Colonic mucosa (tissue), 4 donors: ENCODE data around the gene SURF1. TPM values are rescaled to one million over a fixed set of nuclear protein-coding genes. Genes with fewer than 3 reads are reported as not detected.

ENCODE experiments used
- DNase-seq: peaks from one replicate; pipeline ENCODE4 v3.0.0-alpha.2; 2020
- H3K27ac ChIP-seq: fragments of 200-600 bp; one replicate; pipeline ENCODE4 v1.8.0; 2021
- H3K27me3 ChIP-seq: fragments of 200-600 bp; one replicate; pipeline ENCODE4 v1.8.0; 2021
- H3K36me3 ChIP-seq: fragments of 200-600 bp; one replicate; pipeline ENCODE4 v1.8.0; 2021
- H3K4me1 ChIP-seq: fragments of 200-600 bp; one replicate; pipeline ENCODE4 v1.8.0; 2021; ENCODE audit warnings: mild to moderate bottlenecking
- H3K4me3 ChIP-seq: fragments of 200-600 bp; one replicate; pipeline ENCODE4 v1.8.0; 2021
- H3K9ac ChIP-seq, 2 donors: one replicate each; pipeline ENCODE4 v1.7.0; 2013; ENCODE audit warnings: control low read depth in 2 of 2, low read depth in 2 of 2, low read length in 2 of 2
- H3K9me3 ChIP-seq: fragments of 200-600 bp; one replicate; pipeline ENCODE4 v1.8.0; 2021
- intact Hi-C: fragments of 100-400 bp; cut with DNase I; formaldehyde crosslinking; loops from one replicate; pipeline ENCODE4 v1.14.1; 2022
- total RNA-seq, 2 donors: library from RNA; stranded (reverse); fragmentation: NEBNext Ultra II Directional in 1 of 2; extraction: Animal tissue kit (Norgen Biotek cat#: 25700) in 1 of 2; gene quantifications; one replicate each; pipeline ENCODE4 v1.2.1, GENCODE V29; 2021
- TF ChIP-seq, protein P1 (sequence below): fragments of 200-600 bp; IDR thresholded peaks from one replicate; pipeline ENCODE4 v1.8.0; 2022; ENCODE audit warnings: antibody characterized with exemption, mild to moderate bottlenecking
- donor health status: healthy.
- donor health status: DM: no; HTN: no; CAD: no.
- donor health status: DM: no; HTN: no; CAD: no.

SURF1 gene
- total RNA-seq, 2 donors from 2014 or later: 63.3 to 66.7 TPM

DNA sequence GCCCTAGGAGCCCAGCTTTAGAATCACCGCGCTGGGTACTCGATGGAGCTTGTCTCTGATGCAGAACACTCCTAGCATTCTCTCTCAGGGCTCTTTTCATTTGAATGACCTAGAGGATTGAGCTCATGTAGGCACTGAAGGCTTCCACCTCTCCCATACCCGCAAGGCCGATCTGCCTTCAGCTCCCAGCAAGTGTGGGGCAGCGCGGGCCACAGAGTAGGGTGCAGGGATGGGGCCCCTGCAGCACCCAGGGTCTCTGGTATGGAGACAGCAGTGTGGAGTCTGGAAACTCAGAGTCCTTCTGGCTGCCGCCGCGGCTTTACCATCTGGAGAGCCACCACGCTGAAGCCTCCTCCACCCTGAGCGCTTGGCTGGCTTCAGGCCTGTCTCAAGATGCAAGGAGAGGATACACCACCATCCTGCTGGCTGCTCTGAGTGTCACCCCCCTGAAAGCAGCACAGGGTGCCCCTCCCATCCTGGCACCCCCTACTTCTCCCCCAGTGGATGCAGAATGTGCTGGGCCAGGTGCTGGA, 32.8 kb upstream of the SURF1 start:
- no peaks in the 10 kb centered on the region for H3K36me3 ChIP-seq
- no peaks in the 10 kb centered on the region for H3K27me3 ChIP-seq
- no peak overlapping the region for H3K9ac ChIP-seq
- intact Hi-C loops: no loop called here
- no peak overlapping the region for H3K27ac ChIP-seq
- H3K4me1 ChIP-seq: no peaks in the 10 kb centered on the region
- no peaks in the 10 kb centered on the region for H3K9me3 ChIP-seq
- TF ChIP-seq, protein P1, sequence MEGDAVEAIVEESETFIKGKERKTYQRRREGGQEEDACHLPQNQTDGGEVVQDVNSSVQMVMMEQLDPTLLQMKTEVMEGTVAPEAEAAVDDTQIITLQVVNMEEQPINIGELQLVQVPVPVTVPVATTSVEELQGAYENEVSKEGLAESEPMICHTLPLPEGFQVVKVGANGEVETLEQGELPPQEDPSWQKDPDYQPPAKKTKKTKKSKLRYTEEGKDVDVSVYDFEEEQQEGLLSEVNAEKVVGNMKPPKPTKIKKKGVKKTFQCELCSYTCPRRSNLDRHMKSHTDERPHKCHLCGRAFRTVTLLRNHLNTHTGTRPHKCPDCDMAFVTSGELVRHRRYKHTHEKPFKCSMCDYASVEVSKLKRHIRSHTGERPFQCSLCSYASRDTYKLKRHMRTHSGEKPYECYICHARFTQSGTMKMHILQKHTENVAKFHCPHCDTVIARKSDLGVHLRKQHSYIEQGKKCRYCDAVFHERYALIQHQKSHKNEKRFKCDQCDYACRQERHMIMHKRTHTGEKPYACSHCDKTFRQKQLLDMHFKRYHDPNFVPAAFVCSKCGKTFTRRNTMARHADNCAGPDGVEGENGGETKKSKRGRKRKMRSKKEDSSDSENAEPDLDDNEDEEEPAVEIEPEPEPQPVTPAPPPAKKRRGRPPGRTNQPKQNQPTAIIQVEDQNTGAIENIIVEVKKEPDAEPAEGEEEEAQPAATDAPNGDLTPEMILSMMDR: no peak
- DNase-seq: no peak
- H3K4me3 ChIP-seq: no peak overlapping the region

DNA sequence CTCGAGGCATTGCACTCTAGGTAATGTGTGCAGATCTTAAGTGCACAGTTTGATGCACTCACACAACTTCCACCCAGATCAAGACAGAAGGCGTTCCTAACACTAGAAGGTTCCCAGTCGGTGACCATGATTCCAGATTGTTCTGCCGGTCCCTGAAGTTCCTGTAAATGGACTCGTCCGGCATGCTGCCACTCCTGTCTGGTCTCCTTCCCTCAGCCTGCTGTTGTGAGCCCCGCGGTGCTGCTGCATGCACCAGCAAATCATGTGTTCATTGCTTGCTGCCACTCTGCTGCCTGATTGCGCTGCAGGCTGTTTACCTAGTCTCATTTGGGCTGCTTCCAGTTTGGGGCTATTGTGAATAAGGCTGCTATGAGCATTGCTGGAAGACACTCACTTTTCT, 31.4 kb upstream of the SURF1 start:
- H3K9ac ChIP-seq: no peak overlapping the region
- H3K4me1 ChIP-seq: no peaks in the 10 kb centered on the region
- H3K4me3 ChIP-seq: no peak overlapping the region
- no peak for DNase-seq
- no peaks in the 10 kb centered on the region for H3K36me3 ChIP-seq
- H3K9me3 ChIP-seq: no peaks in the 10 kb centered on the region
- H3K27me3 ChIP-seq: no peaks in the 10 kb centered on the region
- intact Hi-C loops: no loop called here
- TF ChIP-seq, protein P1: no peak
- no peak overlapping the region for H3K27ac ChIP-seq

DNA sequence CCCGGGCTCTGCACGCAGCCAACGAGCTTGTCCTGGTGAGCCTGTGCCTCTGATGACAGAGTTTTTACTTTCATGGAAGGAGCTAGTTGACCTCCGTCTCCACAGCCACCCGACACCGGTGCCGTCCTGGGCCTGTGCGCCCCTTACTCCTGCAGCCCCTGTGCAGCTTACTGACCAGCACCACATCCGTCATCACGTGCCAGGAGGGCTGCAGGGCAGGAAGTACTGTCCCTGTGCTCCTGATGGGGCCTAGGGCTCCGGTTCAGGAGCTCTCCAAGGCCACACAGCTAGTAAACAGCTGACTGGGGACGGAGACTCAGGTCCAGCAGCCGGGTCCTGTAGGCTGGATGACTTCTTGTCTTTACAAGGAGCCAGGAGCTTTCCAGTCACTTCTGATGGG, 30.1 kb upstream of the SURF1 start:
- Histone ChIP-seq H3K9ac (no peak overlapping the region), H3K9me3 (no peaks in the 10 kb centered on the region), H3K4me1 (no peaks in the 10 kb centered on the region), H3K27me3 (no peaks in the 10 kb centered on the region), H3K4me3 (no peak overlapping the region), H3K36me3 (no peaks in the 10 kb centered on the region), H3K27ac (no peak overlapping the region)
- no peak for DNase-seq
- intact Hi-C loops: no loop called here
- TF ChIP-seq, protein P1: no peak

DNA sequence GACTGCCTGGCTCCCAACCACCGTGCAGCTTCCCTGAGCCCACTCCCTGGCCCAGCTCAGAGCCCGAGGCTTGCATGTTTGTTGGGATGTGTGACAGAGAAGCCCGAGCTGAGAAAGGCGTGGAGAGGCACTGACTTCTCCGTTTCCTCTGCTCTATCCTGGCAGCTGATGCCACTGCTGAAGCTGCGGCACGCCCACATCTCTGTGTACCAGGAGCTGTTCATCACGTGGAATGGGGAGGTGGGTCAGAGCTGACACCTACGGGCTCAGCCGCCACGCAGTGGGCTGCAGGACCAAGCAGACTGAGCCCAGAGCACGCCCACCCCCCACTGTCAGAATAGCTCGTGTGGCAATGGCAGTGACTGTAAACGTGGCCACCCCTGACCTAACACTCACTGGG, 29.2 kb upstream of the SURF1 start:
- H3K4me1 ChIP-seq: no peaks in the 10 kb centered on the region
- no peaks in the 10 kb centered on the region for H3K27me3 ChIP-seq
- H3K4me3 ChIP-seq: no peak overlapping the region
- H3K27ac ChIP-seq: no peak overlapping the region
- DNase-seq: no peak
- no peak overlapping the region for H3K9ac ChIP-seq
- TF ChIP-seq, protein P1: no peak
- no peaks in the 10 kb centered on the region for H3K36me3 ChIP-seq
- intact Hi-C loops: no loop called here
- no peaks in the 10 kb centered on the region for H3K9me3 ChIP-seq

DNA sequence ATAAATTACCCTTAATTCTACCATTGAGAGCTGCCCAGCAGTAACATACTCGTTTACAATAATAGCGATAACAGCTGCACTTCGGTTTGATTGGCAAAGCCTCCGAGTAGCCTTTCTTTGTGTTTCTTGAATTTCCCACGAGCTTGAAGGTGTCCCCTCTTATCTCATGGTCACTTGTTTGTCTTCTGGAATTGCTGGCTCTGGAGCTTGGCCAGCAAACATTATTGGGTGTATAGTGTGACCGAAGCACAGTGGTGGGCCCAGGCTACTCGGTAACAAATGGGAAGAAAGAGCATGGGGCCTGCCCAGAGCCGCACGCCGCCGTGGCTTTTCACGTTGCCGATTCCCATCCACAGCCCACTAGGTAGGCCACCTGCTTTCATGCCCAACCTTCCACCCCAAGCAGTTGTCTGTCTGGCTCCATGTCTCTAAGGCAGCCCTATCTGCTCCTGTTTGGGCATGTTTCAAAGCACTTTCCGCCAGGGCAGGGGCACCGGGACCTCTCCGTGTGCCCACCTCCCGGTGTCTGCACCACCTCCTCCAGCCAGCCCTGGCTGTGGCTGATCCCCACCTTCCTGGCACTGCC, 28.5 kb upstream of the SURF1 start:
- H3K9me3 ChIP-seq: no peaks in the 10 kb centered on the region
- DNase-seq: no peak
- H3K4me1 ChIP-seq: no peaks in the 10 kb centered on the region
- H3K4me3 ChIP-seq: no peak overlapping the region
- H3K27ac ChIP-seq: no peak overlapping the region
- no peak overlapping the region for H3K9ac ChIP-seq
- intact Hi-C loops: no loop called here
- H3K36me3 ChIP-seq: no peaks in the 10 kb centered on the region
- H3K27me3 ChIP-seq: no peaks in the 10 kb centered on the region
- TF ChIP-seq, protein P1: no peak
